Measurements from ENCODE around the gene RTL10. TPM values are rescaled to one million over a fixed set of nuclear protein-coding genes. Genes with fewer than 3 reads are reported as not detected.
"Not testable (repeated sequence)": the region's sequence is repeated elsewhere in the genome, so short reads cannot be mapped to it uniquely, and the experiment has no call there.

The RTL10 gene
- total RNA-seq, 1 donor from 2014 or later: 6.6 TPM

DNA sequence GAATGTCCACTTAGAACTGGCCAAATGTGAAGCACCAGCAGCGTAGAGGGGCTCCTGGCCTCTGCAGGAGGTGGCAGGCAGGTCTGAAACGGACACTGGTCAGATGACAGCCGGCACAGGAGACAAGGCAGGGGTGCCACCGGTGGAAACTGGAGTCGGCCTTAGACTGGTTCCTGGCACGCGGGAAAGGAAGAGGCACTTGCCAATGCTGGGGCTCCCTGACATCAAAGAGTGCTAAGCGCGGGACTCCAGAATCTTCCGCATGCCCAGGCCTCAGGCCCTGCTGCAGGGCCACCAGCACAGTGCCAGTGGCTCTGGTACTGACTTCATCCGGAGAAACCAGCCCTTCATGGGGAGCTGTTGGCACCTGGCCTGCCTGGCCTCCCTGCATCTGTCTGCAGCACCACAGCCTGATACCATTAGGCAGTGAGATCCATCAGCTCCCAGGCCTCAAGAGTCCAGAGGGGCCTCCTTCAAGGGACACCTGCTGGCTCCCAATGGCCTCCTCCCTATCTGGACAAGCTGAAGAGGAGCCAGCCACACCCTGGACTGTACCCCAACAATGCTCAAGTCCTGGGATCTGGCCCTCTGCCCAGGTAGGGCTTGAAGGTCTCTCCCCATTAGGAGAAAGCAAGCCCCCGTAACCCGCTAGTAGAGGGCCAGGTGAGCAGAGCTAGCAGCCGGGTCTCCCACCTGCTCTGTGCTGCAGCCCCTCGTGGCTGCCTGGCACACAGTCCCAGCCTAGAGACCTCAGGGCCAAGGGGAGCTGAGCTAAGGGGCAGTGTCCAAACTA is 29.7 kb upstream of the RTL10 start:
- DNase-seq: peak; percentile 10
- Histone ChIP-seq H3K4me1 (peaks cover 18% of the 10 kb centered on the region), H3K27ac (replicated peaks) (no peak overlapping the region), H3K27me3 (ENCODE audit: low read depth) (no peaks in the 10 kb centered on the region), H3K9me3 (replicated peaks) (no peaks in the 10 kb centered on the region), H3K36me3 (peaks cover 5% of the 10 kb centered on the region), H3K4me3 (no peak overlapping the region)
- TF ChIP-seq, protein P1, sequence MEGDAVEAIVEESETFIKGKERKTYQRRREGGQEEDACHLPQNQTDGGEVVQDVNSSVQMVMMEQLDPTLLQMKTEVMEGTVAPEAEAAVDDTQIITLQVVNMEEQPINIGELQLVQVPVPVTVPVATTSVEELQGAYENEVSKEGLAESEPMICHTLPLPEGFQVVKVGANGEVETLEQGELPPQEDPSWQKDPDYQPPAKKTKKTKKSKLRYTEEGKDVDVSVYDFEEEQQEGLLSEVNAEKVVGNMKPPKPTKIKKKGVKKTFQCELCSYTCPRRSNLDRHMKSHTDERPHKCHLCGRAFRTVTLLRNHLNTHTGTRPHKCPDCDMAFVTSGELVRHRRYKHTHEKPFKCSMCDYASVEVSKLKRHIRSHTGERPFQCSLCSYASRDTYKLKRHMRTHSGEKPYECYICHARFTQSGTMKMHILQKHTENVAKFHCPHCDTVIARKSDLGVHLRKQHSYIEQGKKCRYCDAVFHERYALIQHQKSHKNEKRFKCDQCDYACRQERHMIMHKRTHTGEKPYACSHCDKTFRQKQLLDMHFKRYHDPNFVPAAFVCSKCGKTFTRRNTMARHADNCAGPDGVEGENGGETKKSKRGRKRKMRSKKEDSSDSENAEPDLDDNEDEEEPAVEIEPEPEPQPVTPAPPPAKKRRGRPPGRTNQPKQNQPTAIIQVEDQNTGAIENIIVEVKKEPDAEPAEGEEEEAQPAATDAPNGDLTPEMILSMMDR (IDR thresholded peaks at IDR 0.05; ENCODE audit: borderline replicate concordance): no peak
- intact Hi-C loops (cut with micrococcal nuclease): no loop called here

DNA sequence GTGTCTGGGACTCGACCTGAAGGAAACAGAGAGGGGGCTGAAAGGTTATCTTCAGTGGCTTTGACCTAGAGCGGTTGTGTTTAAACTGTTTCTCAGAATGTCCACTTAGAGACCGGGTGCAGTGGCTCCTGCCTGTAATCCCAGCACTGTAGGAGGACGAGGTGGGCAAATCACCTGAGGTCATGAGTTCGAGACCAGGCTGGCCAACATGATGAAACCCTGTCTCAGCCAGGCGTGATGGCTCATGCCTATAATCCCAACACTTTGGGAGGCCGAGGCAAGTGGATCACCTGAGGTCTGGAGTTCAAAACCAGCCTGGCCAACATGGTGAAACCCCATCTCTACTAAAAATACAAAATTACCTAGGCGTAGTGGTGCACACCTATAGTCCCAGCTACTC is 28.8 kb upstream of the RTL10 start:
- H3K4me3 ChIP-seq; H3K36me3 ChIP-seq; DNase-seq; H3K9me3 ChIP-seq (replicated peaks); H3K27me3 ChIP-seq (ENCODE audit: low read depth); H3K27ac ChIP-seq (replicated peaks); intact Hi-C loops (cut with micrococcal nuclease): not testable (repeated sequence)
- peaks cover 18% of the 10 kb centered on the region for H3K4me1 ChIP-seq

DNA sequence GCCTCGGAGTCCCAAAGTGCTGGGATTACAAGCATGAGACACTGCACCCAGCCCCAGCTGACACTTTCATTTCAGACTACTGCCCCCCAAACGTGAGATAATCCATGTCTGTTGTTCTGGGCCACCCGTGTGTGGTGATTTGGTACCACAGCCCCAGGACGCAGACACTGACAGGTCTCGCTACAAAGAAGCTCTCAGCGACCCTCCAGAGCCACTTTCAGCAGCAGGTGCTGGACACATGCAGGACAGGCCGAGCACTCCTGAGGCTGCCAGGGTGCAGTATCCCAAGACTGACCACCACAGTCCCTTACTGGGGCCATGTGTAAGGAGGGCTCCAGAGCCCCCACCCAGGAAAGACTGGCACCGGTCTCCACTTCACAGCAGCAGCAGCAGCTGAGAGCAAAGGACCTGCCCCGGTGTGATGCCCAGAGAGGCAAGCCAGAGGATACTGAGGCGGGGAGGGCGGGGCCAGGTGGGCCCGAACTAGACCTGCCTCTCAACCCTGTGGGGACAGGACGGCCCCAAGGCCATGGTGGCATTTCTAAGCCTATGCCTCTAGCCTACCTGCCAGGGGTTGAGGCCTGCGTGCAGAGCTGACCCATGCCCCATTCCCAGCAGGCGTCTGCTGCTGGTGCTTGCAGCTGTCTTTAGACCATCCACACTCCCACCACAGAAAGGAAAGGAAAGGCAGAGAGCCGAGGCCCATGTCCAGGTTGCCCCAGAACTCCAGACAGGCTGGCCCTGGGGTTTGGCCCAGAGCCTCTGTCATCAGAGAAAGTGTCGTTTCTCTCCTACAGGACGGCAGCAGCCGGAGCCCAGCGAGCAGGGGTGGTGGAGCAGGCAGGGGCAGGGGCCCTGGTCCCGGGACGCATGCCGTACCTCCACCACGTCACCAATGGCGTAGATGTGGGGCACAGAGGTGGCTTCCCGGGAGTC is 28.0 kb upstream of the RTL10 start:
- TF ChIP-seq, protein P1 (IDR thresholded peaks at IDR 0.05; ENCODE audit: borderline replicate concordance): no peak
- Histone ChIP-seq H3K4me3 (no peak overlapping the region), H3K27ac (replicated peaks) (peak overlapping the region; percentile 62), H3K36me3 (no peaks in the 10 kb centered on the region), H3K4me1 (peaks cover 18% of the 10 kb centered on the region), H3K27me3 (ENCODE audit: low read depth) (no peaks in the 10 kb centered on the region), H3K9me3 (replicated peaks) (no peaks in the 10 kb centered on the region)
- intact Hi-C loops (cut with micrococcal nuclease): no loop called here
- DNase-seq: no peak

DNA sequence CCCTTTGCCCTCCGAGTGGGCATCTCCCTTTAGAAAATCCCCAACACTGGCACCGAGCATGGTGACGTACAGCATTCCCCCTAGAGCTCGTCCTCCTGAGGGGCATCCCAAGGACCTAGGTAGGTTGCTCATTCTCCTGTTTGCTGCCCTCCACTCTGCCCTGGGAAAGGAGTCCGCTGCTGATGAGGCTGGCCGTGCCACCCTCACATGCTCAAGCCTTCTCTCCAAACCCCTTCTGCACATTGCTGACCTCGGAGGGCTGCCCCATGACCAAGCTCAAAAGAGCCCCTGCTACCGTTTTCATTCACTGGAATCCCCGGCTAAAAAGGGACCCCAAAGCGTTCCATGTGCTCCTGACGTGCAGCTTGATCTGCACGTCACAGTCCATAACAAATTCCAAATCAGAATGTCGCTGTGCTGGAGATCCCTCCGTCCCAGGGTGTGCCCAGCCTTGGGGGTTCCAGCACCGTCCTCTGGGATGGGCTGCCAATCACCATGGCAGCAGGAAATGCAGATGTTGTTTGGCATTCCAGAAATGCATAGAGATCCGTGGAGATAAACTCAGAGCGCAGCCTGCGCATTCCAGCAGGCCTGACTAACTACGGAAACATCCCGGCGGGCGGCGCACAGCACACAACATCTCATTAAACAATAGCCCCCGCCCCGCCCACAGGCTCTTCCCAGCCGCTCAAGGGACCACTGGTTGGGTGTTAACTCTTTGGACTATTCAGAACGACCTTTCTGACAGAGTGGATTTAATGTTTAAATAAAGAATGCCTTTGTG is 26.3 kb upstream of the RTL10 start:
- no peaks in the 10 kb centered on the region for H3K9me3 ChIP-seq (replicated peaks)
- peaks cover 17% of the 10 kb centered on the region for H3K4me1 ChIP-seq
- intact Hi-C loops (cut with micrococcal nuclease): no loop called here
- peak overlapping the region; percentile 66 for H3K27ac ChIP-seq (replicated peaks)
- H3K36me3 ChIP-seq: no peaks in the 10 kb centered on the region
- DNase-seq: peak; percentile 64
- TF ChIP-seq, protein P1 (IDR thresholded peaks at IDR 0.05; ENCODE audit: borderline replicate concordance): no peak
- H3K27me3 ChIP-seq (ENCODE audit: low read depth): no peaks in the 10 kb centered on the region
- peak overlapping the region; percentile 35 for H3K4me3 ChIP-seq

DNA sequence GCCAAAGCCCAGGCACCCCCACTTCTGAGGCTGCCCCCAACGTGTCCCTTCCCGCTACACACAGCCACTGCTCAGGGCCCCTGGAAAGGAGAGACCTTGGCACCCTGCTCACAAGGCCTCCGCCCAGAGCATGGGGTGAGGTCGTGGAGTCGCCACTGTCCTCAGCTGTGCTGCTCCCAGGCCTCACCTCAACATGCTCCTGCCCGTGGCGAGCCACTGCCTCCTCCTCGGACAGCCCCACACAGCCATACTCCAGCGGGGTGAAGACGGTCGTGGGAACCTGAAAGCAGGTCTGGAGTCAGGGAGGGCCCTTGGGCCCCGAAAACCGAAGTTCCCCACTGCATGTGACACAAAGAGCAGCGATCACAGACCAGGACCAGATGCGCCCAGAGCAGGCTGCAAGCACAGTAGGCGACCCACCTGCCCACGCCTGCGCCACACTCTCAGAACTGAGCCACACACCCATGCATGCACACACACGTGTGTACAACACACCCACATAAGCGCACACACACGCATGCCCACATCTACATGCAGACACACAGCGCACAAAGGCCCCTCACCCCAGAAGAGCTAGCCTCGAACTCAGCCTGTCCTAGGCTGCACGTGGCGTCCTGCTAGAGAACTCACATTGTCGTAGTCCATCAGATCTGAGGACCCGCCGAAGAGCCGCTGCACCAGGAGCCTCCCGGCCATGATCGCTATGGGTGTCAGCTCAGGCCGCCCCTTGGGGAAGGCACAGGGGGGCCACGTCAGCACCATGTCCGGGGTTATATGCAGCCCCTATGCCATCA is 25.5 kb upstream of the RTL10 start:
- H3K4me1 ChIP-seq: peaks cover 22% of the 10 kb centered on the region
- peak overlapping the region; percentile 66 for H3K27ac ChIP-seq (replicated peaks)
- H3K9me3 ChIP-seq (replicated peaks): no peaks in the 10 kb centered on the region
- peak overlapping the region; percentile 35 for H3K4me3 ChIP-seq
- no peak for DNase-seq
- intact Hi-C loops (cut with micrococcal nuclease): no loop called here
- H3K27me3 ChIP-seq (ENCODE audit: low read depth): no peaks in the 10 kb centered on the region
- TF ChIP-seq, protein P1 (IDR thresholded peaks at IDR 0.05; ENCODE audit: borderline replicate concordance): no peak
- H3K36me3 ChIP-seq: no peaks in the 10 kb centered on the region
